Cardiac fibroblast (primary cell): ENCODE data around the gene OR12D1.

ENCODE experiments used
- DNase-seq, 2 donors: peaks; one replicate each; pipeline versions ENCODE4 v3.0.0 to v3.0.0-alpha.2; 2010; ENCODE audit warnings: low read depth in 2 of 2
- H3K4me3 ChIP-seq, 2 donors: replicated peaks in 1 of 2; 1 replicate in 1 of 2; 2 replicates in 1 of 2; pipeline ENCODE4 v1.5.1; 2011; ENCODE audit warnings: low read depth in 2 of 2, low read length in 2 of 2, mild to moderate bottlenecking in 2 of 2, moderate library complexity in 1 of 2
- CTCF ChIP-seq: IDR thresholded peaks from one replicate; pipeline ENCODE4 v1.5.1; 2011; ENCODE audit warnings: low read depth, mild to moderate bottlenecking, low read length, inconsistent platforms

OR12D1 gene

GRCh38 chr6:29414588-29414987, at the start of gene OR12D1:
TSS of gene OR12D1 (plus strand) at chr6:29414928.
- no peak for TF ChIP-seq CTCF
- no peak within 1 kb of the TSS for H3K4me3 ChIP-seq
- peak in 1 of 2 donors; percentile 2 for DNase-seq

GRCh38 chr6:29368765-29369164, 46.0 kb upstream of the OR12D1 start, which contains the start of gene OR5V1:
TSS of gene OR5V1 (minus strand) at chr6:29368865. CDS start at chr6:29356195, 12,670 bp downstream.
- TF ChIP-seq CTCF, result no peak
- H3K4me3 ChIP-seq, result no peak within 1 kb of the TSS
- no peak for DNase-seq

GRCh38 chr6:29375191-29375590, 39.5 kb upstream of the OR12D1 start, which contains the start of gene OR12D3:
TSS of gene OR12D3 (minus strand) at chr6:29375291. CDS start at chr6:29375287, 4 bp downstream.
- no peak within 1 kb of the TSS for H3K4me3 ChIP-seq
- TF ChIP-seq CTCF, result no peak

GRCh38 chr6:29376003-29376402, 38.7 kb upstream of the OR12D1 start:
- no peak for TF ChIP-seq CTCF
- no peak overlapping the region for H3K4me3 ChIP-seq
- DNase-seq, result peak in 1 of 2 donors; percentile 35

More at GRCh38 chr6:29375191-29375590, 39.5 kb upstream of the OR12D1 start, which contains the start of gene OR12D3:
- DNase-seq, result no peak

GRCh38 chr6:29388533-29388932, 26.2 kb upstream of the OR12D1 start:
- no peak for TF ChIP-seq CTCF
- no peak overlapping the region for H3K4me3 ChIP-seq
- DNase-seq, result no peak

- TF ChIP-seq CTCF, result no peak
- DNase-seq, result no peak
- no peak within 1 kb of the TSS for H3K4me3 ChIP-seq
Measured at GRCh38 chr6:29395331-29395730, 19.4 kb upstream of the OR12D1 start, which contains the start of gene OR12D2. TSS of gene OR12D2 (plus strand) at chr6:29395631. CDS start at chr6:29396700, 1,069 bp downstream.

GRCh38 chr6:29399525-29399924, 15.2 kb upstream of the OR12D1 start:
- no peak for DNase-seq
- no peak for TF ChIP-seq CTCF
- no peak overlapping the region for H3K4me3 ChIP-seq
